WERI-Rb-1 (cell line): ENCODE measurements around the gene CLTC.

Source experiments
- DNase-seq: peaks from one replicate; pipeline ENCODE4 v3.0.0-alpha.2; 2020
- H3K27ac ChIP-seq: fragments of 250-450 bp; sonication (Bioruptor Pico); 2 replicates; pipeline ENCODE4 v1.5.1; 2020; ENCODE audit warnings: mild to moderate bottlenecking, moderate library complexity
- H3K27me3 ChIP-seq: fragments of 250-450 bp; sonication (Bioruptor Pico); 2 replicates; pipeline ENCODE4 v1.5.1; 2021; ENCODE audit warnings: mild to moderate bottlenecking, low read depth, moderate library complexity; ENCODE audit not compliant: insufficient read depth, severe bottlenecking
- H3K36me3 ChIP-seq: fragments of 250-450 bp; sonication (Bioruptor Pico); 2 replicates; pipeline ENCODE4 v1.5.1; 2020; ENCODE audit warnings: mild to moderate bottlenecking, moderate library complexity
- H3K4me3 ChIP-seq: 2 replicates; pipeline ENCODE4 v1.5.1; 2011; ENCODE audit warnings: low read depth, mild to moderate bottlenecking, control low read depth, low read length
- H3K9me3 ChIP-seq: fragments of 250-450 bp; sonication (Bioruptor Pico); 2 replicates; pipeline ENCODE4 v1.5.1; 2021; ENCODE audit warnings: mild to moderate bottlenecking, moderate library complexity; ENCODE audit not compliant: severe bottlenecking
- CTCF ChIP-seq: IDR thresholded peaks from 2 replicates; pipeline ENCODE4 v1.5.1; 2011; ENCODE audit warnings: low read depth, mild to moderate bottlenecking, control low read depth, inconsistent platforms, low read length

The CLTC gene

DNA sequence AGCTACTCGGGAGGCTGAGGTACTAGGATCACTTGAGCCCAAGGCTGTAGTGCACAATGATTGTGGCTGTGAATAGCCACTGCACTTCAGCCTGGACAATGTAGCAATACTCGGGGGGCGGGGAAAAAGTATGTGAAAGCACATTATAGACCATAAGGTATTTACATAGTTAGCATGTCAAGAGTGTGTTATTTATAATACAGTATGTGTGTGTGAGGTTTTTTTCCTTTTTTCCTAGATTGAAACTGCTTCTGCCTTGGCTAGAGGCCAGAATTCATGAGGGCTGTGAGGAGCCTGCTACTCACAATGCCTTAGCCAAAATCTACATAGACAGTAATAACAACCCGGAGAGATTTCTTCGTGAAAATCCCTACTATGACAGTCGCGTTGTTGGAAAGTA is 57.0 kb downstream of the CLTC start:
- Histone ChIP-seq H3K4me3 (no peak overlapping the region), H3K9me3 (no peaks in the 10 kb centered on the region), H3K27ac (no peak overlapping the region), H3K36me3 (peaks cover 89% of the 10 kb centered on the region), H3K27me3 (no peaks in the 10 kb centered on the region)
- no peak for DNase-seq
- no peak for TF ChIP-seq CTCF

DNA sequence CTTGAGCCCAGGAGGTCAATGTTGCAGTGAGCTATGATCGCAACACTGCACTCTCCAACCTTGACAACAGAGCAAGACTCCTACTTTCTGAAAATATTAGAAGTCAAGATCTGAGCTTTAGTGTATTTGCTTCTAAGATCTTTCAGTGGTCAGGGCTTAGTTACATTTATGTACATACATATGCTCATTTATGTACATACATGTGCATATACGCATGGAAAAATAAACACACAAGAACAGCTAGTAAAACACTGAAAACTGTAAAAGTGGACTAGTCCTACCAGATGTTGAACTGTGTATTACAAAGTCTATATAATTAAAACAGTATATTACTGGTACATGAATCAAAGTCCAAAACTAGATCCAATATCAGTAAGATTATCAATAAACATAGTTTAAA is 59.2 kb downstream of the CLTC start:
- TF ChIP-seq CTCF = no peak
- Histone ChIP-seq H3K4me3 (no peak overlapping the region), H3K27me3 (no peaks in the 10 kb centered on the region), H3K36me3 (peaks cover 99% of the 10 kb centered on the region), H3K27ac (no peak overlapping the region), H3K9me3 (no peaks in the 10 kb centered on the region)
- no peak for DNase-seq

DNA sequence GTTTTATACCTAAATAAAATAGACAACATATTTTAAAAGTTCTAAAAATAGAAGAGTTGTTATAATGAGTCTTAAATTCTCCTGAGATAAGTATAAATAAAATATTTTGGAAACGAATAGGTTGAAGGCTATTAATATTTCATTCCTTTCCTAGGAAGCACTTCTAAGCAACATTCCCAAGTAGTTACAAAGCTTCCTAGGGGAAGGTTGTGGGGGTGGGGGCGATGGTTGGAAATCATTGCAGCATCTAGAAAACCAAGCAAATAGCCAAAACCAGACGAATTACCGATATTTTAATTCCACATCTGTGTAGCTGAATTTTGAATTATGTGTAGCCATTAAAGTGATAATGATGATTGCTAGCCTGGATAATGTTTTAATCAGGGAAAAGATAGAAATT is 60.6 kb downstream of the CLTC start:
- Histone ChIP-seq H3K9me3 (no peaks in the 10 kb centered on the region), H3K4me3 (no peak overlapping the region), H3K36me3 (peaks cover 100% of the 10 kb centered on the region), H3K27me3 (no peaks in the 10 kb centered on the region), H3K27ac (no peak overlapping the region)
- DNase-seq = no peak
- TF ChIP-seq CTCF = no peak

- no peaks in the 10 kb centered on the region for H3K27me3 ChIP-seq
- H3K36me3 ChIP-seq = peaks cover 99% of the 10 kb centered on the region
- no peak overlapping the region for H3K27ac ChIP-seq
- no peak for TF ChIP-seq CTCF
- no peak for DNase-seq
- no peaks in the 10 kb centered on the region for H3K9me3 ChIP-seq
- no peak overlapping the region for H3K4me3 ChIP-seq
Observed at GRCh38 chr17:59683283-59683682, 63.6 kb downstream of the CLTC start.

DNA sequence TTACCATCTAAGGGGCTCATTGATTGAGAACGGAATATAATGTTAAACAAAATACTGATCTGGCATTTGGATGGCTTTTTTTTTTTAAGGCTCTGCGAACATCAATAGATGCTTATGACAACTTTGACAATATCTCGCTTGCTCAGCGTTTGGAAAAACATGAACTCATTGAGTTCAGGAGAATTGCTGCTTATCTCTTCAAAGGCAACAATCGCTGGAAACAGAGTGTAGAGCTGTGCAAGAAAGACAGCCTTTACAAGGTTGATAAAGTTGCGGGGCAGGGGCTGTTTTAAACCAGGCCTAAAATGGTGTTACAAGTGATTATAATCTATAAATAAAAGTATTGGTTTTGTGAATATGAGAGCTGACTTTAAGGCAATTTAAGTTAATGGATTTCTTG is 65.3 kb downstream of the CLTC start:
- Histone ChIP-seq H3K27me3 (no peaks in the 10 kb centered on the region), H3K36me3 (peaks cover 99% of the 10 kb centered on the region), H3K9me3 (no peaks in the 10 kb centered on the region), H3K27ac (no peak overlapping the region), H3K4me3 (no peak overlapping the region)
- DNase-seq = no peak
- no peak for TF ChIP-seq CTCF

DNA sequence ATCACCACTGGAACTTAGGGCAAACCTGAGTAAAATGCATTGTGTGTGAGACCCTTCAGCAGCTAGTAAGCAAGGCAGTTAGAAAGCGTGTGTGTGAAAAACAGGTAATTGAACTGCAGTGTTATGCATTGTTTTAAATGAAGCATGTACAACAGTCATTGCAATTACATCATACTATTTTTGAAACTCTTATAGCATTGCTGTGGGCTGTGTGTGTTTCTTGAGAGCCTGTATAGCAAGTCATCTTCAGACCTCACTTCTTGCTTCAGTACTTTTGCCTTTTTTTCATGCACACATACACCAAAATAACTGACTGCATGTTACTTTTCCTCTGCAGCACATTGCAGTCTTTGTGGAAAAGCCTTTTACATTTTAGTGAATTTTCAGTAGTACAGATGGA is 68.3 kb downstream of the CLTC start:
- Histone ChIP-seq H3K4me3 (no peak overlapping the region), H3K9me3 (no peaks in the 10 kb centered on the region), H3K27ac (no peak overlapping the region), H3K36me3 (peaks cover 96% of the 10 kb centered on the region), H3K27me3 (no peaks in the 10 kb centered on the region)
- no peak for TF ChIP-seq CTCF
- DNase-seq = no peak
